B cell (primary cell): ENCODE data around the gene CERS6. TPM values are rescaled to one million over a fixed set of nuclear protein-coding genes. Genes with fewer than 3 reads are reported as not detected.

Experiments used
- ATAC-seq: fragments of 200-7000 bp; cut with Tn5 transposase; one replicate; pipeline ENCODE4 v1.10.0; 2021; ENCODE audit warnings: low read depth, mild to moderate bottlenecking, moderate number of reproducible peaks, moderate library complexity
- CTCF ChIA-PET: fragments of 350-600 bp; sonication (Branson Sonifier 250); formaldehyde crosslinking; loops from one replicate; lab custom pipeline; 2021; ENCODE audit warnings: antibody characterized with exemption, inconsistent platforms; lab: Charles Lee
- POLR2A ChIA-PET: fragments of 350-600 bp; sonication (Branson Sonifier 250); formaldehyde crosslinking; loops from one replicate; lab custom pipeline; 2021; ENCODE audit warnings: antibody characterized with exemption; lab: Charles Lee
- DNase-seq: peaks from one replicate; pipeline ENCODE4 v3.0.0; 2013
- H2AFZ ChIP-seq: 2 replicates; pipeline ENCODE4 v1.6.1; 2012; ENCODE audit warnings: mild to moderate bottlenecking, low read depth, low read length; ENCODE audit not compliant: insufficient read depth, poor library complexity, severe bottlenecking
- H3K27ac ChIP-seq, 2 donors: 1 replicate in 1 of 2; 2 replicates in 1 of 2; pipeline ENCODE4 v1.5.1; 2012 to 2013; ENCODE audit warnings: low read length in 2 of 2, mild to moderate bottlenecking in 2 of 2, moderate library complexity in 1 of 2
- H3K27me3 ChIP-seq, 4 experiments: fragments of 200-600 bp in 1 of 4; sonication (generic) in 1 of 4; replicated peaks in 1 of 4; 1 replicate in 2 of 4; 2 replicates in 2 of 4; pipeline versions ENCODE4 v1.6.1 to v1.7.0; 2013 to 2016; ENCODE audit warnings: low read length in 3 of 4, mild to moderate bottlenecking in 2 of 4, mixed read lengths in 1 of 4, moderate library complexity in 1 of 4; ENCODE audit not compliant: insufficient read depth in 4 of 4, control insufficient read depth in 3 of 4; ENCODE audit errors: control extremely low read depth in 1 of 4
- H3K36me3 ChIP-seq, 2 experiments: replicated peaks in 1 of 2; 1 replicate in 1 of 2; 2 replicates in 1 of 2; pipeline versions ENCODE4 v1.6.1 to v1.7.1; 2013; ENCODE audit warnings: low read length in 1 of 2; ENCODE audit not compliant: insufficient read depth in 2 of 2, control insufficient read depth in 1 of 2; ENCODE audit errors: control extremely low read depth in 1 of 2, extremely low read depth in 1 of 2
- H3K4me1 ChIP-seq, 2 donors: fragments of 200-600 bp in 1 of 2; sonication (generic) in 1 of 2; 1 replicate in 1 of 2; 2 replicates in 1 of 2; pipeline versions ENCODE4 v1.5.1 to v1.6.1; 2013 to 2017; ENCODE audit warnings: low read length in 2 of 2; ENCODE audit not compliant: control insufficient read depth in 2 of 2, insufficient read depth in 2 of 2
- H3K4me2 ChIP-seq: replicated peaks from 2 replicates; pipeline ENCODE3; 2012; ENCODE audit warnings: mild to moderate bottlenecking, low read depth, low read length; ENCODE audit not compliant: poor library complexity, severe bottlenecking
- H3K4me3 ChIP-seq, 5 experiments: fragments of 200-600 bp in 1 of 5; sonication (generic) in 1 of 5; 1 replicate in 3 of 5; 2 replicates in 2 of 5; pipeline versions ENCODE4 v1.5.1 to v1.7.0; 2011 to 2016; ENCODE audit warnings: low read length in 4 of 5, mild to moderate bottlenecking in 4 of 5, low read depth in 2 of 5, control low read depth in 1 of 5, moderate library complexity in 1 of 5; ENCODE audit not compliant: insufficient read depth in 1 of 5; ENCODE audit errors: control extremely low read depth in 1 of 5, extremely low read depth in 1 of 5
- H3K79me2 ChIP-seq: fragments of 200-600 bp; sonication (generic); one replicate; pipeline ENCODE4 v1.6.0; 2016; ENCODE audit warnings: low read length; ENCODE audit not compliant: control insufficient read depth, insufficient read depth
- H3K9ac ChIP-seq: fragments of 200-600 bp; sonication (generic); 2 replicates; pipeline ENCODE4 v1.6.1; 2017; ENCODE audit warnings: mild to moderate bottlenecking, low read length, moderate library complexity
- H3K9me3 ChIP-seq, 3 donors: one replicate each; pipeline versions ENCODE4 v1.6.1 to v1.7.1; 2013; ENCODE audit warnings: low read length in 2 of 3; ENCODE audit not compliant: control insufficient read depth in 2 of 3, insufficient read depth in 1 of 3; ENCODE audit errors: control extremely low read depth in 1 of 3
- H4K20me1 ChIP-seq: 2 replicates; pipeline ENCODE4 v1.6.0; 2012; ENCODE audit warnings: mild to moderate bottlenecking, low read length; ENCODE audit not compliant: insufficient read depth, control insufficient read depth, poor library complexity, severe bottlenecking
- H3K27ac Mint-ChIP-seq: one replicate; pipeline ENCODE4 v1.8.0; 2021; ENCODE audit warnings: mixed read lengths
- H3K27me3 Mint-ChIP-seq: one replicate; pipeline ENCODE4 v1.8.0; 2021; ENCODE audit warnings: mixed read lengths
- H3K4me1 Mint-ChIP-seq: one replicate; pipeline ENCODE4 v1.8.0; 2021; ENCODE audit warnings: mixed read lengths
- H3K4me3 Mint-ChIP-seq: one replicate; pipeline ENCODE4 v1.8.0; 2021; ENCODE audit warnings: mixed read lengths
- H3K9me3 Mint-ChIP-seq: one replicate; pipeline ENCODE4 v1.8.0; 2022; ENCODE audit warnings: mixed read lengths; ENCODE audit not compliant: insufficient read depth
- CTCF ChIP-seq: fragments of 200-600 bp; IDR thresholded peaks from one replicate; pipeline ENCODE4 v1.8.0; 2022; ENCODE audit warnings: antibody characterized with exemption, mild to moderate bottlenecking
- EZH2 ChIP-seq: IDR thresholded peaks from 2 replicates; pipeline ENCODE4 v1.6.1; 2012; ENCODE audit warnings: borderline replicate concordance, low read depth, mild to moderate bottlenecking, moderate library complexity, low read length; ENCODE audit not compliant: insufficient read depth, poor library complexity, severe bottlenecking
- WGBS: methylation state at CpG from one replicate; pipeline ENCODE4 v1.1.5; 2013; ENCODE audit warnings: missing lambda C conversion rate; ENCODE audit not compliant: insufficient coverage; 5-methylcytosine and 5-hydroxymethylcytosine counted together
- intact Hi-C: fragments of 100-400 bp; cut with micrococcal nuclease; formaldehyde crosslinking; loops from one replicate; pipeline ENCODE4 v1.10.0; 2022
- polyA plus RNA-seq: library from polyadenylated mRNA; depleted of rRNA; stranded (reverse); fragments of >200 nt; gene quantifications from 2 replicates; pipeline ENCODE4 v1.2.3, GENCODE V29; 2012
- total RNA-seq, 2 donors: library from RNA; stranded (reverse); fragments of 120-200 nt in 1 of 2; gene quantifications; 1 replicate in 1 of 2; 2 replicates in 1 of 2; pipeline versions ENCODE4 v1.2.3 to v1.2.4, GENCODE V29; 2013 to 2022

CERS6 gene
- total and polyA plus RNA-seq, 2 donors (not counting 1 experiment from before 2014, with no cell fraction given): 2.2 to 5.5 TPM

- Histone ChIP-seq H2AFZ (no peak overlapping the region), H3K4me2 (no peak overlapping the region), H3K4me3 (no peak overlapping the region), H3K79me2 (peaks cover 43% of the 10 kb centered on the region), H3K4me1 (no peaks in the 10 kb centered on the region), H4K20me1 (no peaks in the 10 kb centered on the region), H3K27ac (no peak overlapping the region), H3K27me3 (no peaks in the 10 kb centered on the region), H3K9ac (no peak overlapping the region), H3K36me3 (peaks cover 0 to 2% of the 10 kb centered on the region in 2 experiments), H3K9me3 (peaks cover 0 to 5% (median 4%) of the 10 kb centered on the region in 3 donors)
- Mint-ChIP-seq H3K27ac (no peak overlapping the region), H3K4me1 (peaks cover 10% of the 10 kb centered on the region), H3K4me3 (no peak overlapping the region), H3K9me3 (no peaks in the 10 kb centered on the region), H3K27me3 (no peaks in the 10 kb centered on the region)
- ATAC-seq (no peak), DNase-seq (no peak)
- 100% methylated on average over 3 of the region's 5 CpGs for WGBS
- ChIA-PET CTCF (no interaction called here), POLR2A (no interaction called here)
- no peak for TF ChIP-seq EZH2
- TF ChIP-seq CTCF: no peak
- intact Hi-C loops: no loop called here
Observed at GRCh38 chr2:168545439-168546082, 89.5 kb downstream of the CERS6 start.

- H4K20me1 ChIP-seq: no peaks in the 10 kb centered on the region
- H3K4me1 ChIP-seq: peaks cover 7 to 12% of the 10 kb centered on the region in 2 donors
- H3K4me3 Mint-ChIP-seq: no peak overlapping the region
- peaks cover 22% of the 10 kb centered on the region for H3K4me1 Mint-ChIP-seq
- peaks cover 3% of the 10 kb centered on the region for H3K79me2 ChIP-seq
- POLR2A ChIA-PET: no interaction called here
- H2AFZ ChIP-seq: no peak overlapping the region
- no peaks in the 10 kb centered on the region for H3K9me3 ChIP-seq
- intact Hi-C loops: loop anchor here (10.0 kb wide), 1 partner anchor 56 kb away; no protein-coding TSS in a partner anchor
- ATAC-seq (no peak), DNase-seq (no peak)
- no peaks in the 10 kb centered on the region for H3K27me3 Mint-ChIP-seq
- TF ChIP-seq CTCF (no peak), EZH2 (no peak)
- no peak overlapping the region for H3K4me2 ChIP-seq
- no peak overlapping the region for H3K4me3 ChIP-seq
- H3K36me3 ChIP-seq: peaks cover 0 to 2% of the 10 kb centered on the region in 2 experiments
- no peaks in the 10 kb centered on the region for H3K27me3 ChIP-seq
- no peaks in the 10 kb centered on the region for H3K9me3 Mint-ChIP-seq
- CTCF ChIA-PET: interaction anchor here (1.3 kb wide), 1 partner anchor 26 kb away, joined by 4 read pairs; no protein-coding TSS in a partner anchor
- H3K27ac ChIP-seq: no peak overlapping the region
- H3K27ac Mint-ChIP-seq: no peak overlapping the region
- no peak overlapping the region for H3K9ac ChIP-seq
- 95% methylated on average over 2 of the region's 5 CpGs for WGBS
Observed at GRCh38 chr2:168550670-168551069, 94.6 kb downstream of the CERS6 start.
